Ishikawa (cell line): ENCODE results near the gene C19orf33.

Experiments
- EP300 ChIP-seq: IDR thresholded peaks from 2 replicates; pipeline ENCODE4 v1.6.1; 2012; ENCODE audit warnings: borderline replicate concordance
- FOXM1 ChIP-seq: IDR thresholded peaks from 2 replicates; pipeline ENCODE4 v1.6.1; 2012; ENCODE audit warnings: low read depth, borderline replicate concordance
- NFIC ChIP-seq: IDR thresholded peaks from 2 replicates; pipeline ENCODE4 v1.6.1; 2012
- RAD21 ChIP-seq: IDR thresholded peaks from 2 replicates; pipeline ENCODE4 v1.6.1; 2012; ENCODE audit warnings: low read depth
- REST ChIP-seq: IDR thresholded peaks from 2 replicates; pipeline ENCODE4 v1.6.1; 2012; ENCODE audit warnings: low read depth, mild to moderate bottlenecking
- YY1 ChIP-seq: IDR thresholded peaks from 2 replicates; pipeline ENCODE4 v1.6.1; 2012; ENCODE audit warnings: low read depth
- ZBTB7A ChIP-seq: IDR thresholded peaks from 2 replicates; pipeline ENCODE4 v1.6.1; 2012; ENCODE audit warnings: low read depth

The C19orf33 gene

GRCh38 chr19:38351865-38352395, 47.9 kb downstream of the C19orf33 start:
- TF ChIP-seq YY1 = no peak
- TF ChIP-seq REST = no peak

GRCh38 chr19:38352611-38353010, 48.6 kb downstream of the C19orf33 start:
- no peak for TF ChIP-seq ZBTB7A
- no peak for TF ChIP-seq NFIC
- no peak for TF ChIP-seq EP300
- TF ChIP-seq FOXM1 = no peak
- no peak for TF ChIP-seq RAD21
